GM19452 (cell line): ENCODE measurements around the gene CD80.

ENCODE experiments used
- ATAC-seq: cut with Tn5 transposase; IDR thresholded peaks from one replicate; pipeline ENCODE4 v1.9.1; 2021; ENCODE audit not compliant: unreplicated experiment

CD80 gene

GRCh38 chr3:119550192-119550910 is 9.1 kb downstream of the CD80 start:
- peak; percentile 43 for ATAC-seq

- no peak for ATAC-seq
These were observed 11.1 kb downstream of the CD80 start for GRCh38 chr3:119548341-119548740.

GRCh38 chr3:119547227-119547626 is 12.2 kb downstream of the CD80 start:
- no peak for ATAC-seq

- ATAC-seq, result no peak
These were observed 16.3 kb downstream of the CD80 start for GRCh38 chr3:119543147-119543546.

GRCh38 chr3:119542168-119542767 is 17.1 kb downstream of the CD80 start:
- ATAC-seq, result peak; percentile 56

GRCh38 chr3:119541547-119541946 is 17.9 kb downstream of the CD80 start:
- ATAC-seq, result no peak

- no peak for ATAC-seq
These were observed 20.6 kb downstream of the CD80 start for GRCh38 chr3:119538772-119539171.

GRCh38 chr3:119536757-119537156 is 22.7 kb downstream of the CD80 start:
- no peak for ATAC-seq

GRCh38 chr3:119534296-119534695 is 25.1 kb downstream of the CD80 start:
- no peak for ATAC-seq

- ATAC-seq, result no peak
These were observed 28.3 kb downstream of the CD80 start for GRCh38 chr3:119531151-119531550.

- ATAC-seq, result no peak
These were observed 29.0 kb downstream of the CD80 start for GRCh38 chr3:119530456-119530855.

- ATAC-seq, result no peak
These were observed 29.5 kb downstream of the CD80 start for GRCh38 chr3:119529883-119530282.

GRCh38 chr3:119527714-119528113 is 31.7 kb downstream of the CD80 start:
- no peak for ATAC-seq

GRCh38 chr3:119524931-119525662 is 34.3 kb downstream of the CD80 start:
- ATAC-seq, result no peak

GRCh38 chr3:119518026-119518425 is 41.4 kb downstream of the CD80 start:
- ATAC-seq, result no peak

GRCh38 chr3:119517112-119517511 is 42.3 kb downstream of the CD80 start:
- no peak for ATAC-seq

GRCh38 chr3:119514637-119515036 is 44.8 kb downstream of the CD80 start:
- no peak for ATAC-seq

- no peak for ATAC-seq
These were observed 48.7 kb downstream of the CD80 start for GRCh38 chr3:119510690-119511089.

GRCh38 chr3:119508172-119508845 is 51.1 kb downstream of the CD80 start:
- ATAC-seq, result peak; percentile 75

GRCh38 chr3:119507404-119507803 is 52.0 kb downstream of the CD80 start:
- ATAC-seq, result no peak

- no peak for ATAC-seq
These were observed 52.8 kb downstream of the CD80 start for GRCh38 chr3:119506631-119507030.

- no peak for ATAC-seq
These were observed 58.5 kb downstream of the CD80 start for GRCh38 chr3:119500901-119501300.
